NT2/D1 (cell line): ENCODE data around the gene EPN2.

Experiments used
- DNase-seq: peaks from one replicate; pipeline ENCODE4 v3.0.0-alpha.2; 2011; ENCODE audit warnings: low read depth, low spot score
- H3K27me3 ChIP-seq: 2 replicates; pipeline ENCODE4 v1.6.0; 2011; ENCODE audit warnings: mild to moderate bottlenecking; ENCODE audit not compliant: insufficient read length, insufficient read depth
- H3K36me3 ChIP-seq: 2 replicates; pipeline ENCODE4 v1.6.1; 2011; ENCODE audit warnings: mild to moderate bottlenecking, low read length, mixed read lengths; ENCODE audit not compliant: insufficient read depth, insufficient read length
- H3K4me1 ChIP-seq: 2 replicates; pipeline ENCODE4 v1.5.1; 2011; ENCODE audit not compliant: insufficient read depth, insufficient read length
- H3K4me3 ChIP-seq: 2 replicates; pipeline ENCODE4 v1.5.1; 2011; ENCODE audit warnings: low read depth; ENCODE audit not compliant: insufficient read length
- H3K9ac ChIP-seq: 2 replicates; pipeline ENCODE4 v1.6.0; 2011; ENCODE audit warnings: low read depth; ENCODE audit not compliant: insufficient read length
- H3K9me3 ChIP-seq: 2 replicates; pipeline ENCODE4 v1.5.1; 2011; ENCODE audit warnings: mild to moderate bottlenecking, low read length; ENCODE audit not compliant: insufficient read depth
- SUZ12 ChIP-seq: IDR thresholded peaks from 2 replicates; pipeline ENCODE4 v1.6.1; 2011; ENCODE audit not compliant: insufficient read length, insufficient read depth; ENCODE audit errors: extremely low read depth
- YY1 ChIP-seq: IDR thresholded peaks from 2 replicates; pipeline ENCODE4 v1.6.1; 2011; ENCODE audit not compliant: insufficient read length, insufficient read depth
- ZNF274 ChIP-seq: IDR thresholded peaks from 2 replicates; pipeline ENCODE4 v1.6.1; 2011; ENCODE audit warnings: mild to moderate bottlenecking, low read depth, low read length

The EPN2 gene

DNA sequence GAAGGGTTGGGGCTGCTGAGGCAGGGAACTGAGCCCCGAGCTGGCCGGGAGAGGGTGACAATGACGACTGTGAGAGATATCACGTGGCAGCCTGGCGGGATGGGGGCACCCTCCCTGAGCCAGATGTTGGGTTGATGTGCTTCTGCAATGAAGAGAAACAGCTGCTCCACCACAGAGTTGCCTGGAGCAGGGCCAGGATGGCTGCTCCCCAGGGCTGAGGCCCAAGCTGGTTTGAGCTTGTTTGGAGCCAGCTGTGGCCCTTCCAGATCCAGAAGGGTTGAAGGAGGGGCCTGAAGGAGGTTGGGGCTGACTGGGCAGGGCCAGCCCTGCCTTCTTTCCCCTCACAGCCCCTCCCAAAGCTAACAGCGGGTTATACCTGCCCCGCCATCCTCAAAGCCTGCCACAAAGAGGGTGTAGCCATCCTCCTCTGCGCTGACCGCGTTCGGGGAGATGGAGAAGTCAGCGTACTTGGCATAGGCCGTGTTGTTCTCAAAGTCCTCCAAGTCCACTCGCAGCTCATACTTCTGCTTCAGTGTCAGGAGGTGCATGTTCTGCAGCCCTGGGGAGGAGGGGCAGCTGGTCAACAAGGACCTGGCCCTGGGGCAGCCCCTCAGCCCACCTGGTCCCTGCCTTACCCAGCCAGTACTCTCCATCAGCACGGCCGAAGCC lies 147.7 kb downstream of the EPN2 start:
- no peak for DNase-seq
- Histone ChIP-seq H3K36me3 (peaks cover 64% of the 10 kb centered on the region), H3K27me3 (no peaks in the 10 kb centered on the region), H3K4me3 (no peak overlapping the region), H3K9ac (no peak overlapping the region), H3K4me1 (peaks cover 15% of the 10 kb centered on the region), H3K9me3 (no peaks in the 10 kb centered on the region)
- no peak for TF ChIP-seq YY1
- TF ChIP-seq SUZ12 = no peak
- no peak for TF ChIP-seq ZNF274

DNA sequence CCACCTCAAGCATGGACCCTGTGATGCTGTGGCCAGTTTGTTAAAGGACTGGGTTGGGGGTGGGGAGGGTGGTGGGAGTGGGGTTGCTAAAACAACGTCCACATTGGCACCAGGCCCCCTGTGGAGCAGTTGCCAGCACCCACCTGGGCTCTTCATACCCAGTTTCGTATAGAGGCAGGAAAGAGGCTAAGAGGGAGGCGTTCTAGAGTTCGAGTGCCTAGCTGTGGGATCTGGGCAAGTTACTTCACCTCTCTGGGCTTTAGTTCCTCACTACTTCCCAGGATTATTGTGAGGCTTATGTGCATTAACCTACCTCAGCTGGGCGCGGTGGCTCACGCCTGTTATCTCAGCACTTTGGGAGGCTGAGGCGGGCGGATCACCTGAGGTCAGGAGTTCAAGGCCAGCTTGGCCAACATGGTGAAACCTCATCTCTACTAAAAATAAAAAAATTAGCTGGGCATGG lies 148.4 kb downstream of the EPN2 start:
- Histone ChIP-seq H3K36me3 (peaks cover 57% of the 10 kb centered on the region), H3K9me3 (no peaks in the 10 kb centered on the region), H3K4me1 (peaks cover 15% of the 10 kb centered on the region), H3K9ac (no peak overlapping the region), H3K4me3 (no peak overlapping the region), H3K27me3 (no peaks in the 10 kb centered on the region)
- no peak for TF ChIP-seq SUZ12
- no peak for TF ChIP-seq ZNF274
- no peak for TF ChIP-seq YY1
- no peak for DNase-seq
